GM12878 (cell line): ENCODE data around the gene ZSCAN20. TPM values are rescaled to one million over a fixed set of nuclear protein-coding genes. Genes with fewer than 3 reads are reported as not detected.
A peak's percentile ranks its signal among the peaks of the same experiment; 100 is the strongest.

Experiments
- ATAC-seq: fragments of 200-7000 bp; cut with Tn5 transposase; 3 replicates; pipeline ENCODE4 v1.9.1; 2020; ENCODE audit warnings: mild to moderate bottlenecking, moderate library complexity
- BruUV-seq: library from RNA; stranded (reverse); fragments of 400-500 nt; replicated peaks from 2 replicates; lab custom pipeline; 2021; lab: Mats Ljungman, UMichigan
- CTCF ChIA-PET: fragments of 300-600 bp; sonication (Branson Sonifier 250); formaldehyde crosslinking; extraction: SDS; loops from one replicate; lab custom pipeline; 2021; ENCODE audit warnings: inconsistent platforms; lab: Yijun Ruan, JAX
- POLR2A ChIA-PET: fragments of 350-600 bp; formaldehyde crosslinking; extraction: SDS; loops from one replicate; lab custom pipeline; 2021; ENCODE audit warnings: inconsistent platforms; lab: Charles Lee
- RAD21 ChIA-PET: fragments of 300-600 bp; sonication (Branson Sonifier 250); formaldehyde crosslinking; loops from one replicate; lab custom pipeline; 2023; ENCODE audit warnings: antibody characterized with exemption; ENCODE audit not compliant: unreplicated experiment; lab: Charles Lee
- SMC1A ChIA-PET: fragments of 300-600 bp; sonication (Branson Sonifier 250); formaldehyde crosslinking; loops from one replicate; lab custom pipeline; 2023; ENCODE audit not compliant: unreplicated experiment, uncharacterized antibody; lab: Charles Lee
- DNase-seq: peaks from one replicate; pipeline ENCODE4 v3.0.0-alpha.2; 2011; ENCODE audit warnings: low read depth, low spot score
- FAIRE-seq: peaks from 3 replicates; lab custom pipeline; 2011; peaks lifted over from hg19 to GRCh38; lab: Jason Lieb, UNC
- H2AFZ ChIP-seq: 2 replicates; pipeline ENCODE4 v1.6.0; 2011; ENCODE audit warnings: low read depth, low read length, control low read depth; ENCODE audit not compliant: control insufficient read depth
- H3K27ac ChIP-seq: 2 replicates; pipeline ENCODE4 v1.5.1; 2011; ENCODE audit warnings: control low read depth; ENCODE audit not compliant: control insufficient read depth, insufficient read depth
- H3K27me3 ChIP-seq, 2 experiments: replicated peaks in 1 of 2; 2 replicates each; pipeline versions ENCODE4 v1.6.0 to v1.6.1; 2011; ENCODE audit warnings: low read length in 1 of 2; ENCODE audit not compliant: control insufficient read depth in 2 of 2, insufficient read depth in 2 of 2
- H3K36me3 ChIP-seq, 2 experiments: 2 replicates each; pipeline ENCODE4 v1.5.1; 2011; ENCODE audit warnings: low read length in 1 of 2; ENCODE audit not compliant: control insufficient read depth in 2 of 2, insufficient read depth in 2 of 2
- H3K4me1 ChIP-seq: 2 replicates; pipeline ENCODE4 v1.6.1; 2011; ENCODE audit warnings: mild to moderate bottlenecking, low read length, moderate library complexity, mixed read lengths; ENCODE audit not compliant: control insufficient read depth, insufficient read depth
- H3K4me2 ChIP-seq: 2 replicates; pipeline ENCODE4 v1.6.0; 2011; ENCODE audit warnings: control low read depth; ENCODE audit not compliant: control insufficient read depth, insufficient read depth
- H3K4me3 ChIP-seq: fragments of 200-600 bp; sonication (generic); 2 replicates; pipeline ENCODE4 v1.5.1; 2016
- H3K79me2 ChIP-seq: 2 replicates; pipeline ENCODE4 v1.6.0; 2011; ENCODE audit warnings: low read length; ENCODE audit not compliant: control insufficient read depth, insufficient read depth
- H3K9ac ChIP-seq: 2 replicates; pipeline ENCODE4 v1.8.0; 2011; ENCODE audit warnings: low read length, control low read depth, mixed read lengths; ENCODE audit not compliant: control insufficient read depth, insufficient read depth
- H3K9me3 ChIP-seq: replicated peaks from 3 replicates; pipeline ENCODE4 v1.5.1; 2011; ENCODE audit warnings: mild to moderate bottlenecking, low read length; ENCODE audit not compliant: control insufficient read depth, insufficient read depth
- H4K20me1 ChIP-seq: 2 replicates; pipeline ENCODE4 v1.6.0; 2011; ENCODE audit not compliant: control insufficient read depth, insufficient read depth
- BACH1 ChIP-seq: fragments of 450-650 bp; IDR thresholded peaks from 2 replicates; pipeline ENCODE4 v1.6.1; 2017; ENCODE audit warnings: mild to moderate bottlenecking, borderline replicate concordance
- CREB1 ChIP-seq: IDR thresholded peaks from 2 replicates; pipeline ENCODE4 v1.6.1; 2012; ENCODE audit warnings: low read depth, mild to moderate bottlenecking, inconsistent platforms
- GATAD2B ChIP-seq: fragments of 450-650 bp; conservative IDR thresholded peaks from 2 replicates; pipeline ENCODE4 v1.6.1; 2017; ENCODE audit warnings: low read depth, mild to moderate bottlenecking, moderate library complexity
- HCFC1 ChIP-seq: fragments of 150-350 bp; IDR thresholded peaks from 2 replicates; pipeline ENCODE4 v1.6.1; 2014; ENCODE audit warnings: low read length
- LARP7 ChIP-seq: fragments of 450-650 bp; IDR thresholded peaks from 2 replicates; pipeline ENCODE4 v1.6.1; 2017; ENCODE audit warnings: mild to moderate bottlenecking
- MYB ChIP-seq: fragments of 150-350 bp; IDR thresholded peaks from 2 replicates; pipeline ENCODE4 v1.6.1; 2014; ENCODE audit warnings: mild to moderate bottlenecking, low read depth, low read length, borderline replicate concordance
- RB1 ChIP-seq: fragments of 450-650 bp; formaldehyde crosslinking; IDR thresholded peaks from 2 replicates; pipeline ENCODE4 v1.6.1; 2017; ENCODE audit warnings: mild to moderate bottlenecking, borderline replicate concordance
- SMAD5 ChIP-seq: IDR thresholded peaks from 2 replicates; pipeline ENCODE4 v1.6.1; 2016; ENCODE audit warnings: antibody characterized with exemption, low read depth
- SP1 ChIP-seq: IDR thresholded peaks from one replicate; pipeline ENCODE4 v1.6.1; 2011; ENCODE audit warnings: low read depth, low read length
- WGBS: methylation state at CpG from one replicate; pipeline ENCODE4 v1.1.6; 2016; ENCODE audit warnings: low lambda C conversion rate; ENCODE audit not compliant: insufficient replicate concordance, insufficient coverage; ENCODE audit errors: missing lambda C conversion rate; 5-methylcytosine and 5-hydroxymethylcytosine counted together
- in situ Hi-C: fragments of 300-500 bp; cut with MboI; formaldehyde crosslinking; loops from 9 replicates; pipeline ENCODE4 v1.14.3; 2018; ENCODE audit warnings: mixed read lengths
- intact Hi-C: fragments of 100-400 bp; cut with micrococcal nuclease; formaldehyde crosslinking; loops from one replicate; pipeline ENCODE4 v1.14.2; 2022; ENCODE audit not compliant: unreplicated experiment
- polyA plus RNA-seq, 11 experiments: library from polyadenylated mRNA; depleted of rRNA in 4 of 11; unstranded in 6 of 11; stranded (reverse) in 5 of 11; fragments of >200 nt; fragmentation: Nextera tagmentation in 4 of 11; fragmentation: Illumina TruSeq in 1 of 11; extraction: Ambion mirVana in 4 of 11; extraction: Trizol in 1 of 11; gene quantifications; 1 replicate in 1 of 11; 2 replicates in 10 of 11; pipeline versions ENCODE4 v1.2.1 to v1.2.3, GENCODE V29; 2011 to 2016; ENCODE audit warnings: inconsistent platforms in 2 of 11, missing spikeins in 2 of 11, low read depth in 1 of 11
- total RNA-seq, 4 experiments: library from RNA; depleted of rRNA in 3 of 4; stranded (reverse); fragments of >200 nt in 3 of 4; fragmentation: Illumina TruSeq in 1 of 4; extraction: Trizol in 1 of 4; gene quantifications; 2 replicates each; pipeline versions ENCODE4 v1.2.1 to v1.2.3, GENCODE V29; 2013 to 2021
- TF ChIP-seq, protein P1 (sequence below): fragments of 450-650 bp; IDR thresholded peaks from 2 replicates; pipeline ENCODE4 v1.6.1; 2016; ENCODE audit warnings: mild to moderate bottlenecking, moderate library complexity, borderline replicate concordance
- TF ChIP-seq, protein P2 (sequence below): fragments of 450-650 bp; formaldehyde crosslinking; IDR thresholded peaks from 2 replicates; pipeline ENCODE4 v1.5.0; 2022; ENCODE audit warnings: mild to moderate bottlenecking, missing genetic modification characterization
- TF ChIP-seq, protein P3 (sequence below): fragments of 450-650 bp; IDR thresholded peaks from 2 replicates; pipeline ENCODE4 v1.6.1; 2017; ENCODE audit warnings: mild to moderate bottlenecking

ZSCAN20 gene
- total and polyA plus RNA-seq, 10 of the 15 experiments (the other 5 are each of a cell fraction or from before 2014, with no cell fraction given) = 0.35 to 5.1 (median 2.4) TPM

DNA sequence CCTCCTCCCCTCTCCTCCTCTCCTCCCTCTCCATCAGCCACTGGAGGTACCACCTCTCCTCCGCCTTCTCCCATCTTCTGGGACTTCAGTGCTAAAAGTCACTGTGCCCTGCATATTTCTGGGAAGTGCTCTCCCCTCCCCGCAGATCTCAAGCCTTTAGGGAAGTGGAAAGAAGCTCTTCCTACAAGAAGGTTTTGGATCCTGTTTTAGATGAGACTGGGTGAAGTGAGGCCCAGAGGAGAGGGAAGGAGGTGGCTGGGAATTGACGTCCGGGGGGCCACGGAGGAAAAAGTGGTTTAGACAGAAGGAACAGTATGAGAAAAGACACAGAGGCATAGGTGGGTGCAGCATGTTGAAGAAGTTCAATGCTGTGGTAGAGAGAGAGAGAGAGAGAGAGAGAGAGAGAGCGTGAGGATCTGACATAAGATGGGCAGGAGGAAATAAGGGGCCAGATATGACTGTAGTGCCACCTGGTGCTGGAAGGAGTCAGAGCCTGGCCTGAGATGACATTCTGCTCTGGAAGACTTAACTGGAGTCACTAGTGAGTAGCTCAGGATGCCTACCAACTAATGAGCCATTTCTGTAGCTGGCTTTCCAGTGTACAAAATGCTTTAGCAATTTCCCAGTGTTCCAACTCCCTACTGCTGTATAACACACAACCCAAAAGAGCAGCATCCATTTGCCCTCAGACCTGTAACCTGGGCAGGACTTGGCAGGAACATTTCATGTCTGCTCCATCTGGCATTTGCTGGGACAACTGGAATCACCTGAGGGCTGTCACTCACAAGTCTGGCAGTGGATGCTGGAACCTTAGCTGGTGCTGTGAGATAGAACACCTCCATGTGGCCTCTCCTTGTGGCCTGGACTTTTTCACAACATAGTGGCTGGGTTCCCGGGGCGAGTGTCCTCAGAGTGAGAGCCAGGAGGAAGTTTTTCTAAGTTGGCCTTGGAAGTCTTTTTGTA lies 16.6 kb upstream of the ZSCAN20 start:
- peak overlapping the region; percentile 80 for H2AFZ ChIP-seq
- TF ChIP-seq, protein P1, sequence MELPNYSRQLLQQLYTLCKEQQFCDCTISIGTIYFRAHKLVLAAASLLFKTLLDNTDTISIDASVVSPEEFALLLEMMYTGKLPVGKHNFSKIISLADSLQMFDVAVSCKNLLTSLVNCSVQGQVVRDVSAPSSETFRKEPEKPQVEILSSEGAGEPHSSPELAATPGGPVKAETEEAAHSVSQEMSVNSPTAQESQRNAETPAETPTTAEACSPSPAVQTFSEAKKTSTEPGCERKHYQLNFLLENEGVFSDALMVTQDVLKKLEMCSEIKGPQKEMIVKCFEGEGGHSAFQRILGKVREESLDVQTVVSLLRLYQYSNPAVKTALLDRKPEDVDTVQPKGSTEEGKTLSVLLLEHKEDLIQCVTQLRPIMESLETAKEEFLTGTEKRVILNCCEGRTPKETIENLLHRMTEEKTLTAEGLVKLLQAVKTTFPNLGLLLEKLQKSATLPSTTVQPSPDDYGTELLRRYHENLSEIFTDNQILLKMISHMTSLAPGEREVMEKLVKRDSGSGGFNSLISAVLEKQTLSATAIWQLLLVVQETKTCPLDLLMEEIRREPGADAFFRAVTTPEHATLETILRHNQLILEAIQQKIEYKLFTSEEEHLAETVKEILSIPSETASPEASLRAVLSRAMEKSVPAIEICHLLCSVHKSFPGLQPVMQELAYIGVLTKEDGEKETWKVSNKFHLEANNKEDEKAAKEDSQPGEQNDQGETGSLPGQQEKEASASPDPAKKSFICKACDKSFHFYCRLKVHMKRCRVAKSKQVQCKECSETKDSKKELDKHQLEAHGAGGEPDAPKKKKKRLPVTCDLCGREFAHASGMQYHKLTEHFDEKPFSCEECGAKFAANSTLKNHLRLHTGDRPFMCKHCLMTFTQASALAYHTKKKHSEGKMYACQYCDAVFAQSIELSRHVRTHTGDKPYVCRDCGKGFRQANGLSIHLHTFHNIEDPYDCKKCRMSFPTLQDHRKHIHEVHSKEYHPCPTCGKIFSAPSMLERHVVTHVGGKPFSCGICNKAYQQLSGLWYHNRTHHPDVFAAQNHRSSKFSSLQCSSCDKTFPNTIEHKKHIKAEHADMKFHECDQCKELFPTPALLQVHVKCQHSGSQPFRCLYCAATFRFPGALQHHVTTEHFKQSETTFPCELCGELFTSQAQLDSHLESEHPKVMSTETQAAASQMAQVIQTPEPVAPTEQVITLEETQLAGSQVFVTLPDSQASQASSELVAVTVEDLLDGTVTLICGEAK = no peak
- TF ChIP-seq CREB1 (no peak), SP1 (no peak), RB1 (no peak), BACH1 (no peak), HCFC1 (no peak), GATAD2B (no peak), MYB (no peak), SMAD5 (no peak), LARP7 (peak; percentile 51; the same call in 1 of the 2 replicates)
- TF ChIP-seq, protein P2, sequence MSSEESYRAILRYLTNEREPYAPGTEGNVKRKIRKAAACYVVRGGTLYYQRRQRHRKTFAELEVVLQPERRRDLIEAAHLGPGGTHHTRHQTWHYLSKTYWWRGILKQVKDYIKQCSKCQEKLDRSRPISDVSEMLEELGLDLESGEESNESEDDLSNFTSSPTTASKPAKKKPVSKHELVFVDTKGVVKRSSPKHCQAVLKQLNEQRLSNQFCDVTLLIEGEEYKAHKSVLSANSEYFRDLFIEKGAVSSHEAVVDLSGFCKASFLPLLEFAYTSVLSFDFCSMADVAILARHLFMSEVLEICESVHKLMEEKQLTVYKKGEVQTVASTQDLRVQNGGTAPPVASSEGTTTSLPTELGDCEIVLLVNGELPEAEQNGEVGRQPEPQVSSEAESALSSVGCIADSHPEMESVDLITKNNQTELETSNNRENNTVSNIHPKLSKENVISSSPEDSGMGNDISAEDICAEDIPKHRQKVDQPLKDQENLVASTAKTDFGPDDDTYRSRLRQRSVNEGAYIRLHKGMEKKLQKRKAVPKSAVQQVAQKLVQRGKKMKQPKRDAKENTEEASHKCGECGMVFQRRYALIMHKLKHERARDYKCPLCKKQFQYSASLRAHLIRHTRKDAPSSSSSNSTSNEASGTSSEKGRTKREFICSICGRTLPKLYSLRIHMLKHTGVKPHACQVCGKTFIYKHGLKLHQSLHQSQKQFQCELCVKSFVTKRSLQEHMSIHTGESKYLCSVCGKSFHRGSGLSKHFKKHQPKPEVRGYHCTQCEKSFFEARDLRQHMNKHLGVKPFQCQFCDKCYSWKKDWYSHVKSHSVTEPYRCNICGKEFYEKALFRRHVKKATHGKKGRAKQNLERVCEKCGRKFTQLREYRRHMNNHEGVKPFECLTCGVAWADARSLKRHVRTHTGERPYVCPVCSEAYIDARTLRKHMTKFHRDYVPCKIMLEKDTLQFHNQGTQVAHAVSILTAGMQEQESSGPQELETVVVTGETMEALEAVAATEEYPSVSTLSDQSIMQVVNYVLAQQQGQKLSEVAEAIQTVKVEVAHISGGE = no peak
- TF ChIP-seq, protein P3, sequence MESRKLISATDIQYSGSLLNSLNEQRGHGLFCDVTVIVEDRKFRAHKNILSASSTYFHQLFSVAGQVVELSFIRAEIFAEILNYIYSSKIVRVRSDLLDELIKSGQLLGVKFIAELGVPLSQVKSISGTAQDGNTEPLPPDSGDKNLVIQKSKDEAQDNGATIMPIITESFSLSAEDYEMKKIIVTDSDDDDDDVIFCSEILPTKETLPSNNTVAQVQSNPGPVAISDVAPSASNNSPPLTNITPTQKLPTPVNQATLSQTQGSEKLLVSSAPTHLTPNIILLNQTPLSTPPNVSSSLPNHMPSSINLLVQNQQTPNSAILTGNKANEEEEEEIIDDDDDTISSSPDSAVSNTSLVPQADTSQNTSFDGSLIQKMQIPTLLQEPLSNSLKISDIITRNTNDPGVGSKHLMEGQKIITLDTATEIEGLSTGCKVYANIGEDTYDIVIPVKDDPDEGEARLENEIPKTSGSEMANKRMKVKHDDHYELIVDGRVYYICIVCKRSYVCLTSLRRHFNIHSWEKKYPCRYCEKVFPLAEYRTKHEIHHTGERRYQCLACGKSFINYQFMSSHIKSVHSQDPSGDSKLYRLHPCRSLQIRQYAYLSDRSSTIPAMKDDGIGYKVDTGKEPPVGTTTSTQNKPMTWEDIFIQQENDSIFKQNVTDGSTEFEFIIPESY = no peak

More for the DNA sequence above, 16.6 kb upstream of the ZSCAN20 start:
- CTCF ChIA-PET = interaction anchor here (0.6 to 8.5 kb wide), 21 partner anchors 9 to 941 kb away, joined by 3 to 81 read pairs (median 4); partner anchors contain the start of genes PHC2 and ZSCAN20
- Histone ChIP-seq H3K9me3 (no peaks in the 10 kb centered on the region), H3K4me2 (peak overlapping the region; percentile 59; the same call in 1 of the 2 replicates), H3K79me2 (no peaks in the 10 kb centered on the region; the same call in 1 of the 2 replicates), H3K27me3 (no peaks in the 10 kb centered on the region), H3K36me3 (no peaks in the 10 kb centered on the region), H4K20me1 (no peaks in the 10 kb centered on the region), H3K4me3 (no peak overlapping the region), H3K9ac (no peak overlapping the region), H3K27ac (no peak overlapping the region), H3K4me1 (peaks cover 27% of the 10 kb centered on the region)
- RAD21 ChIA-PET = interaction anchor here (0.7 to 5.1 kb wide), 7 partner anchors 14 to 329 kb away, joined by 3 to 54 read pairs (median 4); partner anchors contain the start of gene ZSCAN20
- WGBS = 32% methylated on average over 8 of the region's 8 CpGs
- peak; percentile 94 for ATAC-seq
- no TSS peak for BruUV-seq
- in situ Hi-C loops = no loop called here
- POLR2A ChIA-PET = interaction anchor here (1.3 kb wide), 1 partner anchor 12 kb away, joined by 3 read pairs; no protein-coding TSS in a partner anchor
- SMC1A ChIA-PET = interaction anchor here (0.7 to 7.6 kb wide), 10 partner anchors 12 to 1062 kb away, joined by 3 to 112 read pairs (median 3); partner anchors contain the start of gene ZSCAN20
- no peak for DNase-seq
- intact Hi-C loops = loop anchor here (5.0 kb wide), 1 partner anchor 344 kb away; no protein-coding TSS in a partner anchor
- peak; percentile 77 for FAIRE-seq
